Measurements from ENCODE around the gene PLEKHA1. TPM values are rescaled to one million over a fixed set of nuclear protein-coding genes. Genes with fewer than 3 reads are reported as not detected.

PLEKHA1 gene
- total and polyA plus RNA-seq, 4 donors, result 15.9 to 29.2 (median 22.9) TPM

- Histone ChIP-seq H3K4me1 (ENCODE audit: control insufficient read depth in 4 of 4, insufficient read depth in 4 of 4, low read length in 3 of 4) (peaks cover 3 to 27% (median 16%) of the 10 kb centered on the region in 4 donors), H3K36me3 (ENCODE audit: control insufficient read depth in 4 of 4, insufficient read depth in 3 of 4, low read depth in 1 of 4, low read length in 3 of 4) (peaks cover 0 to 2% (median 0%) of the 10 kb centered on the region in 4 donors), H3K4me3 (ENCODE audit: low read depth in 1 of 3, low read length in 3 of 3) (no peak overlapping the region), H3K27me3 (ENCODE audit: control insufficient read depth in 4 of 4, insufficient read depth in 4 of 4, low read length in 3 of 4) (no peaks in the 10 kb centered on the region), H3K27ac (ENCODE audit: low read depth in 1 of 2, low read length in 2 of 2) (no peak overlapping the region), H3K9ac (ENCODE audit: low read depth in 1 of 2, low read length in 2 of 2) (no peak overlapping the region), H3K9me3 (ENCODE audit: control insufficient read depth in 4 of 4, low read length in 3 of 4) (no peaks in the 10 kb centered on the region)
- 93% methylated on average over 11 of the region's 11 CpGs for WGBS
- no peak for TF ChIP-seq GABPA (IDR thresholded peaks at IDR 0.05 in 1 of 2, conservative IDR thresholded peaks at IDR 0.05 in 1 of 2)
- no peak for TF ChIP-seq RAD21 (IDR thresholded peaks at IDR 0.05)
- TF ChIP-seq JUND (IDR thresholded peaks at IDR 0.05), result no peak
- TF ChIP-seq RXRA (IDR thresholded peaks at IDR 0.05), result no peak
- TF ChIP-seq SP1 (IDR thresholded peaks at IDR 0.05), result no peak
- no peak for TF ChIP-seq FOXA1 (IDR thresholded peaks at IDR 0.05)
- no peak for TF ChIP-seq MAX (IDR thresholded peaks at IDR 0.05)
- TF ChIP-seq TAF1 (conservative IDR thresholded peaks at IDR 0.05), result no peak
- no peak for TF ChIP-seq NR2F2 (IDR thresholded peaks at IDR 0.05)
- DNase-seq (ENCODE audit: low spot score), result no peak
These were observed 90.1 kb downstream of the PLEKHA1 start for GRCh38 chr10:122464586-122464985.

GRCh38 chr10:122465401-122466040, 91.0 kb downstream of the PLEKHA1 start:
- H3K9ac ChIP-seq (ENCODE audit: low read depth in 1 of 2, low read length in 2 of 2), result no peak overlapping the region

More at GRCh38 chr10:122465401-122466040, 91.0 kb downstream of the PLEKHA1 start:
- Histone ChIP-seq H3K36me3 (ENCODE audit: control insufficient read depth in 4 of 4, insufficient read depth in 3 of 4, low read depth in 1 of 4, low read length in 3 of 4) (peaks cover 0 to 2% (median 0%) of the 10 kb centered on the region in 4 donors), H3K27me3 (ENCODE audit: control insufficient read depth in 4 of 4, insufficient read depth in 4 of 4, low read length in 3 of 4) (no peaks in the 10 kb centered on the region), H3K4me3 (ENCODE audit: low read depth in 1 of 3, low read length in 3 of 3) (no peak overlapping the region), H3K9me3 (ENCODE audit: control insufficient read depth in 4 of 4, low read length in 3 of 4) (no peaks in the 10 kb centered on the region), H3K4me1 (ENCODE audit: control insufficient read depth in 4 of 4, insufficient read depth in 4 of 4, low read length in 3 of 4) (peaks cover 3 to 25% (median 15%) of the 10 kb centered on the region in 4 donors), H3K27ac (ENCODE audit: low read depth in 1 of 2, low read length in 2 of 2) (no peak overlapping the region)
- no peak for DNase-seq (ENCODE audit: low spot score)
- WGBS, result 83% methylated on average over 6 of the region's 6 CpGs
- TF ChIP-seq EGR1 (IDR thresholded peaks at IDR 0.05; ENCODE audit: low read depth in 2 of 2), result no peak
- no peak for TF ChIP-seq ATF3 (IDR thresholded peaks at IDR 0.05)
- no peak for TF ChIP-seq TAF1 (conservative IDR thresholded peaks at IDR 0.05)
- TF ChIP-seq ZBTB33 (IDR thresholded peaks at IDR 0.05), result no peak
- no peak for TF ChIP-seq NR2F2 (IDR thresholded peaks at IDR 0.05)
- no peak for TF ChIP-seq JUND (IDR thresholded peaks at IDR 0.05)
- no peak for TF ChIP-seq MAX (IDR thresholded peaks at IDR 0.05)
- no peak for TF ChIP-seq FOXA1 (IDR thresholded peaks at IDR 0.05)
- TF ChIP-seq CTCF (IDR thresholded peaks at IDR 0.05; ENCODE audit: low read depth, low read length, missing input control), result no peak
- no peak for TF ChIP-seq HNF4A (conservative IDR thresholded peaks at IDR 0.05)
- TF ChIP-seq FOXA2 (IDR thresholded peaks at IDR 0.05), result no peak

All from liver (tissue), 9 donors.